OCI-LY1 (cell line): ENCODE data around the gene TFDP2.

Experiments
- CTCF ChIP-seq: fragments of 200-600 bp; sonication (generic), shearing (Covaris generic); IDR thresholded peaks from 2 replicates; pipeline ENCODE4 v1.5.1; 2017; ENCODE audit warnings: mild to moderate bottlenecking, antibody characterized with exemption, low read length, moderate library complexity, mixed read lengths
- EZH2 ChIP-seq: fragments of 200-600 bp; sonication (generic), shearing (Covaris generic); IDR thresholded peaks from 2 replicates; pipeline ENCODE4 v1.8.0; 2017; ENCODE audit warnings: borderline replicate concordance, mixed run types, mild to moderate bottlenecking, antibody characterized with exemption, low read length, moderate library complexity, mixed read lengths

GRCh38 chr3:142053835-142054234, 95.5 kb downstream of the TFDP2 start:
- no peak for TF ChIP-seq EZH2
- no peak for TF ChIP-seq CTCF
